GM18858 (cell line): ENCODE measurements around the gene ZNF598.

ENCODE experiments used
- ATAC-seq: cut with Tn5 transposase; IDR thresholded peaks from one replicate; pipeline ENCODE4 v1.9.1; 2021; ENCODE audit not compliant: unreplicated experiment

Gene ZNF598

GRCh38 chr16:2008009-2008526 is 1.6 kb downstream of the ZNF598 start:
- ATAC-seq: no peak

DNA sequence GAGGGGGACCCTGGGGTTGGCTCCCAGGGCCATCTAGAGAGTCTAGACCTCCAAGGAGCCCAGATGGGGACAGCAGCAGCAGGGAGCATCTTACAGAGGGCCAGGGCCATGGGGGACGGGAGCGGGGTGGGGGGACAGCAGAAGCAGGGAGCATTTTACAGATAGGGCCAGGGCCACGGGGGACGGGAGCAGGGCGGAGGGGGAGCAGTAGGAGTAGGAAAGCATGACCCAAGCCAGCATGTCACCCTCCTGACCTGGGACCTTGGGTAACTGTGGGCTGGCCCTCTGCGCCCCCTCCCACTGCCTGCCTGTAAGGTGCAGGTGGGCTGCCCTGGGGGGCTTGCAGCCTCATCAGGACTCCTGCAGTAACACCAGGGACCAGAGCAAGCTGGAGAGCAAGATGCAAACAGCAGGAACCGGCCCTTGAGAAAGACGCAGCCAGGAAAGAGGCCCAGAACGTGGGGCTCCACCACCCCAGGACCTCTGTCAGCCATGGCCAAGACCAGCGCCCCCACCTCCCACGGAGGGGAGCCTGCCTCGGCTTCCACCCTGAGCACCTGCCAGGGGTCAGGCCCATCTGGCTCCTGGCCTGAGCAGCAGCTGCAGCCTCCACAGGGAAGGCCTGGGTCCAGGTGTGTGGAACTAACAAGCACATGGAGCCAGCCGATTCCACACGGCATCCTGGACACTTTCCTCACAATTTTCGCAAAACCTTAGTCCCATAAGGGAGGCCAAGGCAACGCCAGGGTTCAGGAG is 2.4 kb downstream of the ZNF598 start:
- no peak for ATAC-seq

DNA sequence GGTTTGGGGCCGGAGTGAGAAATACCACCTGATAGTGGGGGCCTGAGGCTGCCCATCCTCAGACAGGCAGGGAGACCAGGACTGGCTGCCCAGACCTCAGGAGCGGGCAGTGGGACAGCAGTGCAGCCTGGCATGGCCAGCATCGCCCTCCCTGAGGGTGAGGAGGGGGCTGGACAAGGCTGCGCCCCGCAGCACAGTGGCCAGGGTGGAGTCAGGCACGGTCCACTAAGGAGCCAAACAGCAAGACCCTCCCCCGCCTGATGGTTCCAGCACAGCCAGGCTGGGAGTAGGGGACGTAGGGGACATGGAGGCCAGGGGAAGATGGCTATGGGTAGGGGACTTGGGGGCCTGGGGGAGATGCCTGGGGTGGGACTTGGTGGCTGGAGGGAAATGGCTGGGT is 3.3 kb downstream of the ZNF598 start:
- no peak for ATAC-seq

DNA sequence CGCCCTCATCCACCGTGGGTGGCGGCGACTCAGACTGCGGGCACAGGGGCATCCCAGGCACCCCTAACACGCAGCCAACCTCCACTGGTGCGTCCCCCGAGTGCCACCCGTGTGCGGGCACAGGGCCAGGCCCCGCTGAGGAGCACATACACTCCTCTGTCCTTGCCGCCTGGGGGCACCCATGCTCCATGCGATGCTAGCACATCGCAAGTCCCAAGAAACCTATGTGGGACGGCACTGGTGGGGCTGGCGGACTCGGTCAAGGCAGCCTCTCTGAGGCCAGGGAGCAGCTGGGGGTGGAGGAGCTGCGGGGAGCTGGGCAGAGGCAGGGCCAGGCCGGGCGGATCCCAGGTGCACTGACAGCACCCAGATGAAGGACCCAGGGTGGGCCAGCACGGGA is 4.0 kb downstream of the ZNF598 start:
- no peak for ATAC-seq

GRCh38 chr16:2004795-2005517 is 4.7 kb downstream of the ZNF598 start:
- no peak for ATAC-seq

GRCh38 chr16:2003827-2004641 is 5.6 kb downstream of the ZNF598 start:
- no peak for ATAC-seq

DNA sequence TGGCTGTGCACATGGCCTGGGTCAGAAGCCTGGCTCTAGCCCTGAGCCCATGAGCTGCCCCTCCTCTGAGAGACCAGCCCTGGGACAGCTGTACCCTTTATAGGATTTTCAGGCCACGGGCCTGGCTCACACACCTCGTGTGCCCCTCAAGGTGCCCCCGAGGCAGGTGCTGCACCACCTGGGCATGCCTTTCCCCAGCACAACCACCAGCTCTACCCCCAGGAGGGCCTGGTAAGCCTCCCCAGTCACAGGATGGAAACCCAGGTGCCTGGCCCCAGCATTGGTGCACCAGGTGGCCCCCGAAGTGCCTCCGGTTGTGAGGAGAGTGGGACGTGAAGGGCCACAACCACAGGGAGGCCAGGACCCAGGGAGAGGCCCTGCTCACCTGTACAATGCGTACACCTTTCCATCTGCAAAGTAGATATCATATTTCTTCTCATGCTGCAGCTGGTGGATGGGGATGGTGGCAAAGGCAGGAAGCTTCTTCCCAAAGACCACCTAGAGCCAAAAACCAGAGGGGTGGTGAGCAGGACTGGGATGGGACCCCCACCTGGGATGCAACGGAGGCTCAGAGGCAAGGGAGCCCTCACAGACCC is 6.3 kb downstream of the ZNF598 start:
- ATAC-seq: no peak

- ATAC-seq: no peak
Observed at GRCh38 chr16:2002406-2003230, 7.0 kb downstream of the ZNF598 start.

- no peak for ATAC-seq
Observed at GRCh38 chr16:2001456-2002355, 7.9 kb downstream of the ZNF598 start.

DNA sequence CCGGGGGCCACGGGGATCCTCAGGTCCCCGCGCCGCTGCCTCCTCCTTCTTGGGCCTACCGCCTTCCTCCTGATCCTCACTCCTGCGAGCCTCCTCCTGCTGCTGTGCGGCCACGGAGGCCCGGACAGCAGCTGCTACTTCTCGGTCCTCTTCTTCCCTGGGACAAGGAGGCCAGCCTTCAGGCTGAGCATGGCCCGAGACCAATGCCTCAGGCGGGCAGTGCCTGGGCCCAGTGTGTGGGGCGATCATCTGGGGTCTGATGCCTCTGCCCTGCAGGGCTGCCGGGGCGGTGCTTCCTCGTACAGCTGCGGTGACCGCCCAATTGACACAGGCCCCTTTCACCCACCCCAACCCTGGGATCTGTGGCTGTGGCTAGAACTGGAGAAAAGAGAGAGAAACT is 8.6 kb downstream of the ZNF598 start:
- ATAC-seq: no peak

DNA sequence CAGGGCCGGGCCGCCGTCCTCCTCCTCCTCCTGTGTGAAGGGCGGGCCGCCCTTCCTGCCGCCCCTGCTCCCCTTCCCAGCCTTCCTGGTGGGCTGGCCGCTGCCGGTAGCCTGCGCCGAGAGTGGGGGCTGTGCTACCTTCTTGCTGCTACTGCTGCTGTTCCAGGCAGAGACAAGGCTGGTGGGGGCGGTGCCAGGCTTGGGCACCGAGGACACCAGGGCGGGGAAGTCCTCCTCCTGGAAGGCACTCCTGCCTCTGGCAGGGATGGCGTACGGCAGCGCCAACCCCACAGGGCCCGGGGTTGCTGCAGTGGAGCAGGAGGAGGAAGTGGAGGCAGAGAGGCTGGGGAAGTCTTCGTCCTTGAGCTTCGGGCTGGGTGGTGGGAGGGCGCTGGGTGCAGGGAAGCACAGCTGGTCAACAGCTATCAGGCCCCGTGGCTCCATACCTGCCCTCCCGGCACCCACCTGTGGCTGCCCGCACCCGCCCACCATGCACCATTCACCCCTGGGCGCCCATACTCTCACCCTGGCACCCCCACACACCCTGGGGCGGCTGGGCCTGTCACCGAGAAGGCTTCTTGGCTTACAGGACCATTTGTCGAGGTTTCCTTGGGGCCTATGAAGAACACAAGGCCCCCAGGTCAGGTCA is 9.6 kb downstream of the ZNF598 start:
- ATAC-seq: no peak

DNA sequence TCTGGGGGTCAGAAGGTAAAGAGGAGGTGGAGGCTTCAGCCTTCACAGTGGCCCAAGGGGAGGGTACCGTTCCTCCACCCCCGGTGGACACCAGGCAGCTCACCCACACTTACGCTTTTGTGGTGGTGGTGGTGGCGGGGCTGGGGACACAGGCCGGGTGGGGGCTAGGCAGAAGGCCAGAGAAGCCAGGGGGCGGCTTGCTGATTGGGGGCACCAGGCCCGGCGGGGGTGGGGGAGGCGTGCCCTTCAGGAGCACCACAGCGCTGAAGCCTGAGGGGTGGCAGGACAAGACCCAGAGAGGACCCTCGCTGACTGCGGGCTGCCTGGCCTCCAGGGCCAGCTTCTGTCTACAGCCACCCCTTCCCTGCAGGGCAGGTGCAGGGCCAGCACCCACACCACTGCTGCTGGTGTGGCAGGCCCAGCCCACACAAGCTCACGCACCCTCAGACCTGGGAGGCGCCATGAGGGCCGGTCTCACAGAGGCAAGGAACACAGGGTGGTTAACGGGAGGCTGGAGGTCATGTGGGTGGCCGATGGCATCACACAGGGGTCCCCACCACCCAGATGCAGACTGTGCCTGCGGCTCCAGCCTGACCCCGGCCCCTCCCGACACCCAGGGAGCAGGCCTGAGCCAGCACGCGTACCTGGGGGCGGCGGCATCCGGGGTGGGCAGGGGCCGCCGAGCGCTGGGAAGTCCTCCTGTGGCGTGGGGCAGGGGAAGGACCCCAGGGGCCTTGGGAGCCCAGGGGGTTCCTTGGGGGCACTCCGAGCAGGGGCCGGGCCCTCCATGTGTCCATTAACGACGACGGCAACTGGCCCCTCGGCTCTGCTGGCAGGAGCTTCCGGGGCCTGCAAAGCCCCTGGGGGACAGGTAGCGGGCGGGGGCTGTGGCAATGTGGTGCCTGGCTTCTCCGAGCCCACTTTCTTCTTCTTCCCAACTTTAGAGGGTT is 10.5 kb downstream of the ZNF598 start:
- ATAC-seq: no peak

GRCh38 chr16:1998360-1998835 is 11.2 kb downstream of the ZNF598 start:
- ATAC-seq: no peak

GRCh38 chr16:1997494-1998359 is 11.9 kb downstream of the ZNF598 start:
- ATAC-seq: no peak

DNA sequence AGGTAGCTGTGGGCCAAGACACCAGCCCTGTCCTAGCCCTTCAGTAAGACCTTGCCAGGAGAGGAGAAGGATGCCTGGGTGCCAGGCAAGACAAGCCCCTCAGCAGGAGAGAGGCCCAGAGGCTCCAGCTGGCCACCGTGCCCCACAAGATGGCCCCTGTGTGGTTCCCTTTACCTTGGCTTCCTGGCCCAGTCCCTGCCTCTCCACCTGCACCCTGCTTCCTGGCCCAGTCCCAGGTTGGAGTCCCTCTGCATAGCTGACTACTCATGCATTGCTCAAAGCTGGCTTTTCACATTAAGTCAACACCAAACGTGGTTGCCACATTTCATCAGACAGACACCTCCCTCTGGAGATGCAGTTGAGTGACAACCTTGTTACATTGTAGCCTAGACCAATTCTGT is 15.9 kb downstream of the ZNF598 start:
- ATAC-seq: no peak

GRCh38 chr16:1992704-1993317 is 16.8 kb downstream of the ZNF598 start:
- ATAC-seq: no peak
